AG09319 (cell line): ENCODE measurements around the gene NOL9.

Source experiments
- DNase-seq: peaks from one replicate; pipeline ENCODE4 v3.0.0-alpha.2; 2010; ENCODE audit warnings: low read depth; ENCODE audit errors: extremely low read depth
- CTCF ChIP-seq: IDR thresholded peaks from 2 replicates; pipeline ENCODE4 v1.5.1; 2011; ENCODE audit warnings: low read depth, mild to moderate bottlenecking, inconsistent platforms, low read length, moderate library complexity

Gene NOL9

GRCh38 chr1:6490181-6491080 is 63.9 kb downstream of the NOL9 start:
- DNase-seq, result peak; percentile 47
- TF ChIP-seq CTCF, result no peak

GRCh38 chr1:6489799-6490180 is 64.5 kb downstream of the NOL9 start:
- DNase-seq, result peak; percentile 23
- TF ChIP-seq CTCF, result peak; percentile 93

GRCh38 chr1:6489383-6489765 is 64.9 kb downstream of the NOL9 start:
- TF ChIP-seq CTCF, result no peak
- no peak for DNase-seq

GRCh38 chr1:6488602-6489382 is 65.5 kb downstream of the NOL9 start:
- TF ChIP-seq CTCF, result no peak

GRCh38 chr1:6487804-6488484 is 66.4 kb downstream of the NOL9 start:
- DNase-seq, result no peak
- no peak for TF ChIP-seq CTCF

More at GRCh38 chr1:6488602-6489382, 65.5 kb downstream of the NOL9 start:
- no peak for DNase-seq

- peak; percentile 96 for TF ChIP-seq CTCF
- DNase-seq, result peak; percentile 44
Measured at GRCh38 chr1:6486433-6487011, 67.8 kb downstream of the NOL9 start.
